AG08395 (cell line): ENCODE data around the gene TAS2R46.
"Not testable (repeated sequence)": the region's sequence is repeated elsewhere in the genome, so short reads cannot be mapped to it uniquely, and the experiment has no call there.

Experiments used
- DNase-seq: peaks from one replicate; pipeline ENCODE4 v3.0.0; 2012; ENCODE audit warnings: mixed read lengths, low spot score

TAS2R46 gene

DNA sequence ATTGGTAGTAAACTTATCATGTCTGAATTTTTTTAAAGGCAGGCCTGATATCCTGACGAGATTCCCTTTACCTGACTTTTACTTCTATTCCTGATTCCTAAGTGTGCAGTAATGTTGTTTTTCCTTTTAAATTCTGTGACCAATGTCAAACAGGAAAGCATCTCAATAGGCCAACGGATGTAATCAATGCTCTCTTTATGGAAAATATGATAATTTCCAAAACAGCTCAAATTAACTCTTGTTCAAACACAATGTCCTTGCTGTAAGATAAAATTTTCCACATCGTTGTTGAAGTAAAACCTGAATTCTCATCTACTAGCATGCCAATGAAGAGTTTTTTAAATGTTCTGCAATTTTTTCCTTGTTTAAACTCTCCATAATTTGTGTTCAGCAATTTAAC is 22.9 kb downstream of the TAS2R46 start:
- no peak for DNase-seq

DNA sequence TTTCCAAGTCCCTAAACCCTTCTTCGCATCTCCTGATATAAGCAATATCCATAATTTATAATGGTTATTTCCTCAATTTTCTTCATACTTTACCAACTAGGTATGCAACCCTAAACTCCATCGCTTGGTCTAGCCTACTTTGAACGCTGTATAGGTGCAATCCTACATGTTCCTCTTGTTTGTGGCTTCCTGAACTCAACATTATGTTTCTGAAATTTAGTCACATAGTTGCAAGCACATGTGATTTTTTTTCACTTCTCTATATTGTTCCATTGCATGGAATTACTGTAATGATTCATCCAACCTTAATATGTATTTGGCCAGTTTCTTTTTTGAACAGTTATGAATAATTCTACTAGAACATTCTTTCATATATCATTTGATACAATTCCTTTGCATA is 28.1 kb downstream of the TAS2R46 start:
- DNase-seq: not testable (repeated sequence)

DNA sequence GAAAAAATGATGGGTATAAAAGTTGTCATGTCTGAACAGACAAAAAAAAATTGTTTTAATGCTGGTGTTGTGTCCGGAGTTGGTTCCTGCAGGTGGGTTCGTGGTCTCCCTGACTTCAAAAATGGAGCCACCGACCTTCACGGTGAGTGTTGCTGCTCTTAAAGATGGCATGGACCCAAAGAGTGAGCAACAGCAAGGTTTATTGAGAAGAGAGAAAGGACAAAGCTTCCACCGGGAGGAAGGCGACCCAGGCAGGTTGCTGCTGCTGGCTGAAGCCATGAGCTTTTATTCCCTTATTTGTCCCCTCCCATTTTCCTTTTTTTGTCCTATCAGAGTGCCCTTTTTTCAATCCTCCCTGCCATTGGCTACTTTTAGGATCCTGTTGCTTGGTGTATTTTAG is 30.8 kb downstream of the TAS2R46 start, which contains the start of gene TAS2R31:
Gene TAS2R31, minus strand, starts transcription at position 101 of the 400 bp plus-strand sequence. Its CDS starts 72 bp downstream, at position 29.
- DNase-seq: no peak

DNA sequence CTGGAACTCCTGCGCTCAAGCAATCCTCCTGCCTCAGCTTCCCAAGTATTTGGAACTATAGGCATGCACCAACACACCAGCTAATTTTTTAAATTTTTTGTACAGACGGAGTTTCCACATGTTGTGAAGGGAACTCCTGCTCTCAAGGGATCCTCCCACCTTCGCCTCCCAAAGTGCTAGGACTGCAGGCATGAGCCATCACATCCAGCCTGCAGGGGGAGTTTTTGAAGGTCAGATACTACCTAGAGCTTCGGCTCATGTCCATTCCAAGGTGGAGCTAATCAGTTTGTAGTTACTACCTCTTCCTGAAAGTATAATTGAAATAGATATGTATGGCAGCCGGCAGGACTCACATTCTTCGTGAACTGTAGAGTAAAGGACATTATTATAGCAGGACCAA is 36.0 kb downstream of the TAS2R46 start:
- DNase-seq: no peak

DNA sequence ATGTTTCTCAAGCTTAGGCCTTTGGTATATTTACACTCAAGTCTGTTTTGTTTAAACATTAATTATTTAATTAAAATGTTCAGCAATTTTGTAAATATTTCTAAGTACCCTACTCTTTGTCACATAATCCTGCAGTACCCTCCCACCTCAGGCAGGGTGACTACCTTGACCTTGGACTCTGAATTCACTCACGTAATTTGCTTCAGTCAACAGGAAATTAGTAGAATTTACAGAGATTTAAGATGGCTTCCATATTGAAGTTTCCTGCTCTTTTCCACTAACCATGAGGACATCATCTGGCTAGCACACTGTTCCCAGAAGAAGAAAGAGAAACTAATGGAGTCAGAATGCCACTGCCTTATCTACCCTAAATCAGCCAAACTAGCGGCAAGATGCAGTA is 38.7 kb downstream of the TAS2R46 start:
- DNase-seq: no peak

DNA sequence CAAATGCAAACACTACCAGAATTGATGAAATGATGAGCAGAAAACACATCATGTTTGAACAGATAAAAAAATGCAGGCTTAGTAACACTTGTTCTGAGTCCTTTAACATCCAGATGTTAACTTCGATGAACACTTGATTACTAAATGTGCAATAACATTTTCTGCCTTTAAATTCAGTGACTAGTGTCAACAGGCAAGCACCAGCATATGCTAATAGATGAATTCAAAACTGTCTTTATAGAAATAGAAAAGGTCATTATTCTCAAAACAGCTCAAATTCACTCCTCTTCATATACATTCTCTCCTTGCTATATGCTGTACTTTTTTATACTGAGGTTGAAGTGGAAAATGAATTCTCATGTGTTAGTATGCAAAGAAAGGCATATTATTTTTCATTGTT is 39.6 kb downstream of the TAS2R46 start, which contains the start of gene TAS2R19:
Gene TAS2R19, minus strand, starts transcription at position 101 of the 400 bp plus-strand sequence. Its CDS starts 49 bp downstream, at position 52.
- no peak for DNase-seq

DNA sequence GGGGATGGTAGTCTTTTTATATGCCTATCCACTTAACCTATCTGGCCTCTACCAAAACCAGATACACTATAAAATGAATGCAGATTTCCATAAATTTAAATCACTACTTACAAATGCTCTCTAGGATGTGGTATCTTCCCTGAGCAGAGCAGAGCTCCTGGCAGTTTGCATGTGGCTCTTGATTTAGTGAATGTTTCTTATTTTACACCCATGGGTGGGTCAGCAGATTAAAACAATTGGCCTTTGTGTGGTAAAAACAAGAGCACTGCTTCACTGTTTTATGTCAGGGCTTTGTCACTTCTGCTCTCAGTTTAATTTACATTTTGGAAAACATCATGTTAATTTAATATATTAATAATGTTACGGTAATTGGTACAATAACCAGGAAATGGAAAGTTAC is 45.2 kb downstream of the TAS2R46 start:
- no peak for DNase-seq

DNA sequence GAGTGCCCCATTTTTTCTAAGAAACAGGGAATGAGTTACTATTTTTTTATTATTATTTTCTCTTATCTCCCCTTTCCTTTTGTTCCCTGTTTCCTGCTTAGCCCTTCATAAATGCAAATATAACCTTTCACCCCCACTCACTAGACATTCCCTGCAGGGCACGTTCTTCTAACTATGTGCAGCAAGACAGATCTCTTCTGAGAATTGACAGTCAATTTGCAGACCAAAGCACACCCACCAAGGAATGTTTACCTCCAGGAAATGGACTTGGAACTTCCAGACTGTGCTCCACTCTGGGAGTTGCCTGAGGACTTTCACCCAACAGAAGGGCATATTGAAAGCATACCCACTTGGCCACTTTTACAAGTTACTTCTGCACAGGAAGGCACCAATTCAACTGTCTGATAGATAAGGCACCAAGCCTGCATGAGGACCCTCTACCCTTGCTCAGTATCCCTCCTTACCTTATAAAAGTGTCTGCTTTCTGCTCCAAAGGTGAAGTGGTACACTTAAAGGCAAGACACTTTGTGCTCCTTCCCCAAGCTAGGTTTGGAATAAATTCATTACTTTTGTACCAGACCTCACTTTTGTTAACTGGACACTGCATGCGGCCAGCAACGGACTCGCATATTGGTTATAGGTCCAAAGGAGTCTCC is 46.2 kb downstream of the TAS2R46 start:
- DNase-seq: no peak

DNA sequence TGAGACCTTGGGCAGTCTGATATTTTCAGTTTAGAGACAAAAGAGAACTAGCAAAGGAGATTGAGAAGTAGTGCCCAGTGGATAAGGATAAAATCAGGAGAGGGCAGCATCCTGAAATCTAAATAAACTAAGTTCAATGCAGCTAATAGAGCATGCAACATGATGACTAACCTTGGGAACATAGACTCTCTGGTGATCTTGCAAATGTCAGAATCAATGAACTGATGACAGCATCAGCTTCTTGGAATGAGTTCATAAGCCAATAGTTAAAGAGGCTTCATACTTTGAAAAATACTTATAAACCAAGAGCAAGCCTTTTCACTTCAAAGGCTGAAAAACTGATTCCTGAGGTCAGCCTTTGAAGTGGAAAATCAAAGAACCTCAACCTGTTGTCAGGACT is 47.9 kb downstream of the TAS2R46 start:
- DNase-seq: no peak
